Epithelial cell of prostate (primary cell): Measurements from ENCODE around the gene RPGRIP1L.

ENCODE experiments used
- DNase-seq: peaks from one replicate; pipeline ENCODE4 v3.0.0-alpha.2; 2011; ENCODE audit warnings: low read depth, low spot score
- H3K27ac ChIP-seq: fragments of 450-650 bp; 2 replicates; pipeline ENCODE4 v1.5.1; 2017; ENCODE audit warnings: mild to moderate bottlenecking

Gene RPGRIP1L

GRCh38 chr16:53703590-53704444 is at the start of gene RPGRIP1L, which contains the start of gene FTO:
Gene RPGRIP1L (minus strand): TSS chr16:53703859. CDS start chr16:53700723, 3,136 bp downstream.
Gene FTO (plus strand): TSS chr16:53704156.
- DNase-seq, result peak; percentile 95
- H3K27ac ChIP-seq, result peak within 1 kb of the TSS; percentile 31

GRCh38 chr16:53753431-53753830 is 49.8 kb upstream of the RPGRIP1L start:
- no peak overlapping the region for H3K27ac ChIP-seq
- DNase-seq, result no peak

- H3K27ac ChIP-seq, result no peak overlapping the region
- DNase-seq, result no peak
Observed at GRCh38 chr16:53752560-53752959, 48.9 kb upstream of the RPGRIP1L start.

GRCh38 chr16:53745753-53746266 is 42.2 kb upstream of the RPGRIP1L start:
- DNase-seq, result no peak
- peak overlapping the region; percentile 81 for H3K27ac ChIP-seq

- no peak for DNase-seq
- H3K27ac ChIP-seq, result peak overlapping the region; percentile 81
Observed at GRCh38 chr16:53745086-53745485, 41.4 kb upstream of the RPGRIP1L start.

GRCh38 chr16:53744449-53744848 is 40.8 kb upstream of the RPGRIP1L start:
- peak overlapping the region; percentile 81 for H3K27ac ChIP-seq
- no peak for DNase-seq

- H3K27ac ChIP-seq, result no peak overlapping the region
- DNase-seq, result no peak
Observed at GRCh38 chr16:53743149-53743566, 39.5 kb upstream of the RPGRIP1L start.

GRCh38 chr16:53741546-53741945 is 37.9 kb upstream of the RPGRIP1L start:
- H3K27ac ChIP-seq, result peak overlapping the region; percentile 32
- DNase-seq, result peak; percentile 12

GRCh38 chr16:53740933-53741531 is 37.4 kb upstream of the RPGRIP1L start:
- H3K27ac ChIP-seq, result peak overlapping the region; percentile 32
- no peak for DNase-seq

GRCh38 chr16:53740476-53740875 is 36.8 kb upstream of the RPGRIP1L start:
- no peak overlapping the region for H3K27ac ChIP-seq
- DNase-seq, result no peak

- no peak for DNase-seq
- no peak overlapping the region for H3K27ac ChIP-seq
Observed at GRCh38 chr16:53737552-53737951, 33.9 kb upstream of the RPGRIP1L start.

GRCh38 chr16:53736297-53736696 is 32.6 kb upstream of the RPGRIP1L start:
- no peak for DNase-seq
- no peak overlapping the region for H3K27ac ChIP-seq

- DNase-seq, result no peak
- H3K27ac ChIP-seq, result no peak overlapping the region
Observed at GRCh38 chr16:53734908-53735307, 31.2 kb upstream of the RPGRIP1L start.

GRCh38 chr16:53732296-53732929 is 28.8 kb upstream of the RPGRIP1L start:
- no peak overlapping the region for H3K27ac ChIP-seq
- no peak for DNase-seq

GRCh38 chr16:53730693-53731092 is 27.0 kb upstream of the RPGRIP1L start:
- no peak for DNase-seq
- no peak overlapping the region for H3K27ac ChIP-seq

- no peak overlapping the region for H3K27ac ChIP-seq
- peak; percentile 20 for DNase-seq
Observed at GRCh38 chr16:53726625-53727024, 23.0 kb upstream of the RPGRIP1L start.

- H3K27ac ChIP-seq, result no peak overlapping the region
- no peak for DNase-seq
Observed at GRCh38 chr16:53721017-53721416, 17.4 kb upstream of the RPGRIP1L start.

GRCh38 chr16:53717577-53717976 is 13.9 kb upstream of the RPGRIP1L start:
- no peak overlapping the region for H3K27ac ChIP-seq
- no peak for DNase-seq

- DNase-seq, result no peak
- no peak overlapping the region for H3K27ac ChIP-seq
Observed at GRCh38 chr16:53715023-53715384, 11.3 kb upstream of the RPGRIP1L start.

- DNase-seq, result no peak
- no peak overlapping the region for H3K27ac ChIP-seq
Observed at GRCh38 chr16:53714205-53715022, 10.8 kb upstream of the RPGRIP1L start.
